HG03139 (cell line): ENCODE measurements around the gene ST3GAL4.

Experiments
- ATAC-seq: cut with Tn5 transposase; IDR thresholded peaks from one replicate; pipeline ENCODE4 v1.9.1; 2021; ENCODE audit not compliant: unreplicated experiment

The ST3GAL4 gene

DNA sequence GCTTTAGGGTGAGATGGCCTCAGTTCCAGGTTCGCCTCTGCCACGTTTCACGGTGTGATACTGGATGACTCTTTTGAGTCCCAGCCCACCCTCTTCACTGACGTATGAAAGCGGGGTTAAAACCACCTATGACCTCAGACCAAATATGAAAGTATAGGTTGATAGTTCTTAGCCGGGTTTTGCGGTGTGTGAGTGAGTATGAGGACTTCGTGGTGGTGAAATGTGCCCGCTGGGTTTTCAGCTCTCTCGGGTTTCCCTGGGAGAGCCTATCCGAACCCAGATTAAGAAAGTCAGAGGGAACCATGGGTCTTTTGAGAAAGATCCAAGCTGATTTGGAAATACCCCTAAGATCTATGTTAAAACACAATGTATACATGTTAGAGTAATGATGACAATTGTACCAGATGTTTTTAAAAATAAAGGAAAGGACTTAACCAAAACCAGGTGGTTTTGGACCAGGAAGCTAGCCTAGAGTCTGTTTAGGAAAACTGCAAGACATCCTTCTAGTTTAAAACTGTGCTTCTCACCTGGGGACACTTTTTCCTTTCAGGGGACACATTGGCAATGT is 25.8 kb upstream of the ST3GAL4 start:
- no peak for ATAC-seq

GRCh38 chr11:126331286-126331685 is 24.2 kb upstream of the ST3GAL4 start:
- no peak for ATAC-seq

GRCh38 chr11:126332221-126332711 is 23.2 kb upstream of the ST3GAL4 start:
- no peak for ATAC-seq

GRCh38 chr11:126333142-126333541 is 22.3 kb upstream of the ST3GAL4 start:
- no peak for ATAC-seq

DNA sequence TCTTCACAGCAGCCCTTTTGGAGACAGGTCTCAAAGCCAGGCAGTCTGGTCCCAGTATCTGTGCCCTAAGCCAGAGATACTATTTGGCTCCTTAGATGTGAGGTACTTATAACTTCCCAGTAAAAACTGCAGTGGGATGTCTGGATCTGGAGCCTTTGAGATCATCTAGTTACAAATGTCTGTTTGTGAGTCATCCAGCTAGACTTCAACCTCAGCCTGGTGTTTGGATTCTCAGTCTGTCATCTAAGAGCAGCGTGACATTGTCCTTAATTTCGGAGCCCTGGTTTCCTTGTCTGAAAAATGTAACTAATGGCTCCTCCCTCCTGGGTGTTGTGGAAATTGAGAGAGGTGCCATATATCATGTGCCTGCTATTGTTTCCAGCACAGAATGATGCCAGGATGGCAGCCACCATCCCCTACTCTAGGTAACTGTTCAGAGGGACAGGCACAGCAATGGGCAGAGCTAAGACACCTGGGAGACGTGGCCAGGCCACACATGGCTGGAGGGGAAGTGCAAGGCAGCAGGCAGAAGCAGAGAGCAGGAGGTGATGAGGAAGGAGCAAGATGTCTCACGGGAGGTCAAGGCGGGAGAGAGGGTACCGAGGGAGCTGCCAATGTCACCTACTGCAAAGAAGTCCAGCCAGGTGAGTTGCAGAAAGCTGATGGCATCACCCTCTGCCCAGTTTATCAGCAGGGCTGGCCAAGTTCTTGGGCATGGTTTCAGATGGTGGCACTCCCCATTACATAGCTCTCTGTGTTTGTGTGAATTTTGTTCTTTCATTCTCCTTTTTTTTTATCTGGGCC is 20.6 kb upstream of the ST3GAL4 start:
- no peak for ATAC-seq

GRCh38 chr11:126335463-126335760 is 20.1 kb upstream of the ST3GAL4 start:
- no peak for ATAC-seq

DNA sequence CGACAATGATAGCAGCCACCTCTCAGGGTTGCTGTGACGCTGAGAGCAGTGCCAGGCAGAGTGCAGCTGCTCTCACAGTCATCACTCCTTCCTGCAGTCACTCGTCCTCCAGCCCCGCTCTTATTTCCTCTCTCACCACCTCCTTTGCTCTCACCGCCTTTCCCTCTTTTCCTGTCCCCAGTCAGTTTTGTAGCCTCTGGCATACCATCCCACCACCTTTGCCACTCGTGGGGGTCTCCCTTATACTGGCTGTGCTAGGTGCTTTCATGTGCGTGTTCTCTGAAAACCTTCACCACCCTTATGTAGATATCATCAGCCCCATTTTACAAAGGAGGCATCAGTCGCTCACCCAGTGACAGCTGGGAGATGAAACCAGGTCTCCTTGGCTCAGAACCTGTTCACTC is 19.3 kb upstream of the ST3GAL4 start:
- no peak for ATAC-seq

- no peak for ATAC-seq
Observed at GRCh38 chr11:126336671-126337101, 18.8 kb upstream of the ST3GAL4 start.

- ATAC-seq = no peak
Observed at GRCh38 chr11:126337126-126337473, 18.4 kb upstream of the ST3GAL4 start.

- no peak for ATAC-seq
Observed at GRCh38 chr11:126337474-126338241, 17.8 kb upstream of the ST3GAL4 start.

DNA sequence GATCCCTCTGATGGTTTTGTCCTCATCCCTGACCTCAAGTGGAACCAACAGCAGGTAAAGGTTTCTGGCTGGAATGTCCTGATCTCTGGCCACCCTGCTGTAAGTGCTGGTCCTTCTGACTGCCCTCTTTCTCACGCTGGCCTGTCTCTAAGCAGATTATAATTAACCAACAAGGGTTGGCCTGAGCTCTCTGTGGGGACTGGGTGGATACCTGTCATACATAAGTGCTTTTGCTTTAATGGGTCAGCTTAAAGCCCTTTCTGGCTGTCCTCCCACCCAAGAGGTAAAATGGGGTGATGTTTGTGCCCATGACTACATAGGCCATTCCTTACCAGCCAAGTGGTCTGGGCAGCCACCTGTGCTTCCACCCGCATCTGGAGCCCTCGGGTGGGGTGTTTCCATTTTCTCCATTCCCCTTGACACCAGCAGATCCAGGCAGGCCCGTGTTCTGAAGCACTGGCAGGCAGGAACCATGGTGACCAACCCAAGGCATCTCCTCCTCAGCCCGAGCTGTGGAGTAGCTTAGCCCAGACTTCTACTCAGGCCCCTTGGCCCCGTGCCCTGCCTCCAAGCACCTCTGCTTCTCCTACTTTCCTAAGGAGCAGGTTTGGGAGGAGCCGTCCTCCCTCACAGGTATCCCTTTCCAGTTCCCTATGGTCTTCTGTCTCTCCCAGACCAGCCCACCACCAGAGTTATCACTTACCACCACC is 17.0 kb upstream of the ST3GAL4 start:
- ATAC-seq = no peak

DNA sequence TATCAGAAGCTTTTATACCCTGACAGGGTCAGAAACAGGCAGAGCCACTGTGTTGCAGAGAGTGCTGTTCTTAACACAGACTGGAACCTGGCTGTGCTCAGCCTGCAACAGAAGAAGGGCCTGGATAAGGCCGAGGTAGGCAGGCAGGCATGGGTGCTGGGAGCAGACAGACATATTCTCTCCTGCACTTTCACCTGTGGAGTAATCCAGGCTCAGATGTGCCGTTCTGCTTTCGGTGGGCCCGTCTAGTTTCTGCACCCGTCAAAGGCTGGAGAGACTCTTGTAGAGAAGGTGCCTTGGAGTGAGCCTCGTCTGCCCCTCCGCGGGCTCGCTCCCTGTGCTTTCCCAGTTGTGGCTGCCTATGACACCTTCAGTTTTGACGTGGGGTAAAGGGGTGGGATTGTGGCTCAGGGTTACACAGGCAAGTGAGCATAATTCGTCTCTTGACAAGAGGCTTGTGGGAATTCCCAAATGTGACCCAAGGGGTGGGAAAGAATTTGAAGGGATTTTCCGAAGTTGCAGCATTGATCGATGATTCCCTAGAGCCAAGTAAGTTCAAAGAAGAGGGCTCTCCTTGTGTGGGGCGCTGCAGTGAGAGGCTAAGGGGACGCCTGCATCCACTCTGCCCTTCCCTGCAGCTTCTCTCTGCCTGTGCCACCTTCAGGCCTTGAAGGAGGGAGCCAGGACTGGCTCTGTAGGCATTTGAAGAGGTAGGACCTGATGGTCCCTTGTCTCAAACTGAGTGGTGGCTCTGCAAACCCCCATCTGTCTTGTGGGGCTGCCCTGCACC is 16.2 kb upstream of the ST3GAL4 start:
- ATAC-seq = no peak

- ATAC-seq = no peak
Observed at GRCh38 chr11:126339863-126340434, 15.5 kb upstream of the ST3GAL4 start.

GRCh38 chr11:126340960-126341606 is 14.4 kb upstream of the ST3GAL4 start:
- no peak for ATAC-seq

- ATAC-seq = no peak
Observed at GRCh38 chr11:126341760-126342161, 13.7 kb upstream of the ST3GAL4 start.

GRCh38 chr11:126343051-126343450 is 12.4 kb upstream of the ST3GAL4 start:
- no peak for ATAC-seq

DNA sequence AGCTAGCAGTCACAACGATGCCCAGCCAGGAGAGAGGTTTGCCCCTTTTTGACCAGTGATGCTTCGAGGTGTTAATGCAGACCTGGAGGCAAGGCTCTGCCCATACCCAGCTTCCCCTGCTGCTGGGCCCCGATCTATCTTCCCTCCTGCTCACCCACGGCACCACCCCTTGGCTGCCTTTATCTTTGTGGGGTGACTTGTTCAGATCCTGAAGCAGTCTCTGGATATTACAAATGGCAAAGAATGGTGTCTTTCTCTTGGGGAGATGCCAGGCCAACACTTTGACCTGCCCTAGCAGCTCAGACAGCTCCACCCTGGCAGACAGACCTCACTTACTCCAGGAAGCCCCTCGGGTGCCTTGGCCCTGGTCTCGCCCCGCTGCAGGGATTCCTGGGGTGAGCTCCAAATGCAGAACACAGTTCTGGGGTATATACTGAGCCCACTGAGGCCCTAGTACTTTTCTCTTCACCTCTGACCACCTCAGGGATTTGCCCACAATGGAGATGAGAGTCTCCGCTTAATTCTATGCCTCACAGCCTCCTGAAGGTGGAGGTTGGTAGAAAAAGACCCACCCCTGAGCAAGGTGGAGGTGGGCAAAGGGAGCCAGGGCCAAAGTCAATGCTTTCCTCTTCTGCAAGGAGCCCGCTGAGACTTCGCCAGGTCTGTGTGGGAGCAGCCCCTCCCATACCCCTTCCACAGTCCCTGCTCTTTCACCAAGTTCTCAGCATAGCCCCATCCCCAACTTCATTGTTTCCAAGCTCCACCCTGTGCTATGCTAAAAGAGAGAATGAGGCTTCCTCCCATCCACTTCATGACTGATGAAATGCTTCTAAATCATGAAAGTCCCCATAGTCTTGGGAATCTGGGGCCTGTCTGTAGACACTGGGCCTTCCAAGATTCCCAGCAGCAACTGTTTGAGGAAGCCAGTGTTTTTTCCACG is 11.1 kb upstream of the ST3GAL4 start:
- no peak for ATAC-seq

DNA sequence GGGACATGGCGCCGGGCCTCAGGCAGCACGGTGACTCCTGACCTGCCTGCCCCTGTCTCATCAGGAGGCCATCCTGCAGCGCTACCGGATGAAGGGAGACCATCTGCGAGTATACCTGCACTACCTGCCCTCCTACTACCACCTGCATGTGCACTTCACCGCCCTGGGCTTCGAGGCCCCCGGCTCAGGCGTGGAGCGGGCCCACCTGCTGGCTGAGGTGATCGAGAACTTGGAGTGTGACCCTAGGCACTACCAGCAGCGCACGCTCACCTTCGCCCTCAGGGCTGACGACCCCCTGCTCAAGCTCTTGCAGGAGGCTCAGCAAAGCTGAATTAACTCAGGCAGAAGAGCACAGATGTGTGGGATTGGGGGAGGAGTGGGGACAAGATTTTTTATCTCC is 10.2 kb upstream of the ST3GAL4 start:
- no peak for ATAC-seq
